GM12878 (cell line): ENCODE data around the gene CTNNA2.

Experiments
- CTCF ChIP-seq, 3 experiments: IDR thresholded peaks in 2 of 3; conservative IDR thresholded peaks in 1 of 3; 2 replicates each; pipeline ENCODE4 v1.5.1; 2011; ENCODE audit warnings: low read depth in 3 of 3, low read length in 3 of 3, mild to moderate bottlenecking in 3 of 3, control low read depth in 2 of 3, moderate library complexity in 2 of 3, inconsistent platforms in 1 of 3, mixed read lengths in 1 of 3; ENCODE audit not compliant: control insufficient read depth in 2 of 3, insufficient read depth in 1 of 3; ENCODE audit errors: extremely low read depth in 1 of 3
- NFYB ChIP-seq: IDR thresholded peaks from 2 replicates; pipeline ENCODE4 v1.6.1; 2011; ENCODE audit warnings: low read depth, mild to moderate bottlenecking, low read length, improper control_type of control experiment, moderate library complexity; ENCODE audit not compliant: insufficient read depth
- POLR2A ChIP-seq: IDR thresholded peaks from 2 replicates; pipeline ENCODE4 v1.6.1; 2011; ENCODE audit warnings: low read depth, mild to moderate bottlenecking, low read length
- POLR2AphosphoS5 ChIP-seq: IDR thresholded peaks from 2 replicates; pipeline ENCODE4 v1.6.1; 2011; ENCODE audit warnings: mild to moderate bottlenecking, low read length, inconsistent platforms
- RB1 ChIP-seq: fragments of 450-650 bp; formaldehyde crosslinking; IDR thresholded peaks from 2 replicates; pipeline ENCODE4 v1.6.1; 2017; ENCODE audit warnings: mild to moderate bottlenecking, borderline replicate concordance
- RELA ChIP-seq: fragments of 450-650 bp; IDR thresholded peaks from 2 replicates; pipeline ENCODE4 v1.8.0; 2014; ENCODE audit warnings: borderline replicate concordance; ENCODE audit not compliant: partially characterized antibody
- SMC3 ChIP-seq: IDR thresholded peaks from 2 replicates; pipeline ENCODE4 v1.6.1; 2011; ENCODE audit warnings: low read length, improper control_type of control experiment, borderline replicate concordance

- TF ChIP-seq POLR2A (no peak), SMC3 (no peak), CTCF (IDR thresholded peaks at IDR 0.05 in 2 of 3, conservative IDR thresholded peaks at IDR 0.05 in 1 of 3; ENCODE audit: control insufficient read depth in 2 of 3, extremely low read depth in 1 of 3, insufficient read depth in 1 of 3, low read depth in 3 of 3, low read length in 3 of 3) (no peak), POLR2AphosphoS5 (no peak), RELA (no peak), NFYB (no peak), RB1 (no peak)
These were observed 744.6 kb downstream of the CTNNA2 start for GRCh38 chr2:80257450-80257849.
